Heart left ventricle (tissue), 16 donors: ENCODE measurements around the gene PEX11G. TPM values are rescaled to one million over a fixed set of nuclear protein-coding genes. Genes with fewer than 3 reads are reported as not detected.
"Not testable (repeated sequence)": the region's sequence is repeated elsewhere in the genome, so short reads cannot be mapped to it uniquely, and the experiment has no call there.

Experiments used
- ATAC-seq, 4 donors: fragments of 200-7000 bp; cut with Tn5 transposase; one replicate each; pipeline ENCODE4 v1.9.1; 2020 to 2022; ENCODE audit warnings: moderate library complexity in 4 of 4, mild to moderate bottlenecking in 3 of 4, moderate number of reproducible peaks in 1 of 4
- DNase-seq, 5 donors: peaks; one replicate each; pipeline ENCODE4 v3.0.0-alpha.2; 2020
- H3K27ac ChIP-seq, 12 donors: fragments of 200-600 bp; sonication (generic) in 4 of 12; one replicate each; pipeline versions ENCODE4 v1.5.0 to v1.8.0; 2016 to 2022; ENCODE audit warnings: mild to moderate bottlenecking in 2 of 12
- H3K27me3 ChIP-seq, 9 donors: fragments of 200-600 bp; sonication (generic) in 2 of 9; one replicate each; pipeline versions ENCODE4 v1.5.1 to v1.8.0; 2016 to 2022; ENCODE audit warnings: mild to moderate bottlenecking in 3 of 9
- H3K36me3 ChIP-seq, 9 donors: fragments of 200-600 bp; sonication (generic) in 2 of 9; one replicate each; pipeline versions ENCODE4 v1.5.0 to v1.8.0; 2018 to 2022; ENCODE audit warnings: mild to moderate bottlenecking in 2 of 9
- H3K4me1 ChIP-seq, 12 donors: fragments of 200-600 bp; sonication (generic) in 4 of 12; one replicate each; pipeline versions ENCODE4 v1.5.0 to v1.8.0; 2016 to 2022; ENCODE audit warnings: mild to moderate bottlenecking in 3 of 12
- H3K4me3 ChIP-seq, 12 donors: fragments of 200-600 bp; sonication (generic) in 4 of 12; one replicate each; pipeline versions ENCODE4 v1.5.0 to v1.8.0; 2017 to 2022; ENCODE audit warnings: mild to moderate bottlenecking in 9 of 12, moderate library complexity in 4 of 12
- H3K9me3 ChIP-seq, 12 donors: fragments of 200-600 bp; sonication (generic) in 4 of 12; one replicate each; pipeline versions ENCODE4 v1.5.0 to v1.8.0; 2016 to 2022; ENCODE audit warnings: mild to moderate bottlenecking in 1 of 12
- POLR2A ChIP-seq, 2 donors: fragments of 450-650 bp; IDR thresholded peaks; one replicate each; pipeline ENCODE4 v1.6.1; 2017; ENCODE audit warnings: antibody characterized with exemption in 2 of 2, mild to moderate bottlenecking in 2 of 2, moderate library complexity in 2 of 2
- WGBS, 4 donors: extraction: QIAGEN DNeasy Blood & Tissue Kit in 2 of 4; methylation state at CpG; one replicate each; pipeline versions ENCODE4 v1.1.5 to v1.1.7; 2013 to 2018; 5-methylcytosine and 5-hydroxymethylcytosine counted together
- intact Hi-C, 10 donors: fragments of 100-400 bp; cut with DNase I; formaldehyde crosslinking; loops; one replicate each; pipeline versions ENCODE4 v1.11.1 to v1.14.2; 2022
- polyA plus RNA-seq, 2 donors: library from polyadenylated mRNA; stranded (reverse); fragments of 200-250 nt; gene quantifications; one replicate each; pipeline ENCODE4 v1.2.3, GENCODE V29; 2013
- total RNA-seq, 9 donors: library from RNA; depleted of rRNA in 2 of 9; stranded (reverse); fragments of >200 nt in 2 of 9; fragmentation: NEBNext Ultra II Directional in 3 of 9; extraction: Animal tissue kit (Norgen Biotek cat#: 25700) in 3 of 9; gene quantifications; one replicate each; pipeline versions ENCODE4 v1.1.0 to v1.2.4, GENCODE V29; 2016 to 2023
- TF ChIP-seq, protein P1 (sequence below), 12 donors: fragments of 200-600 bp; sonication (generic) in 4 of 12; IDR thresholded peaks; one replicate each; pipeline versions ENCODE4 v1.5.0 to v1.8.0; 2018 to 2022; ENCODE audit warnings: antibody characterized with exemption in 12 of 12, mild to moderate bottlenecking in 5 of 12
- donor health status: ischemic (EF 13 %, LVEDD 7.1; RV severe dilation, severe dysfunction).
- donor health status: healthy with polysubstance abuse.
- donor health status: DM: no; HTN: yes; CAD: no.
- donor health status: DM: no; HTN: no; CAD: no.
- donor health status: ischemic (EF 25% LVEDD 6.9; RV normal size, moderate dysfunction).
- donor health status: ischemic (EF 25% LVEDD 5.7; RV mildly dilated, moderate dysfunction).
- donor health status: healthy.
- donor health status: DM: yes; HTN: yes; CAD: no.
- donor health status: ischemic (EF 35%, LVEDD 5.7; RV mildly dilated, moderate dysfunction).
- donor health status: nonischemic (EF 11% LVEDD 7.7; RV severe dilation, severe dysfunction).
- donor health status: DM: yes; HTN: yes; CAD: no.
- donor health status: PGD.
- donor health status: ischemic (EF 29% LVEDD 5.4; RV normal size, mild dysfunction).
- donor health status: nonischemic (EF 23%, LVEDD 6.1; RV moderate dilation, normal function).

The PEX11G gene
- total and polyA plus RNA-seq, 11 donors, result 0.55 to 3.4 (median 1.5) TPM

DNA sequence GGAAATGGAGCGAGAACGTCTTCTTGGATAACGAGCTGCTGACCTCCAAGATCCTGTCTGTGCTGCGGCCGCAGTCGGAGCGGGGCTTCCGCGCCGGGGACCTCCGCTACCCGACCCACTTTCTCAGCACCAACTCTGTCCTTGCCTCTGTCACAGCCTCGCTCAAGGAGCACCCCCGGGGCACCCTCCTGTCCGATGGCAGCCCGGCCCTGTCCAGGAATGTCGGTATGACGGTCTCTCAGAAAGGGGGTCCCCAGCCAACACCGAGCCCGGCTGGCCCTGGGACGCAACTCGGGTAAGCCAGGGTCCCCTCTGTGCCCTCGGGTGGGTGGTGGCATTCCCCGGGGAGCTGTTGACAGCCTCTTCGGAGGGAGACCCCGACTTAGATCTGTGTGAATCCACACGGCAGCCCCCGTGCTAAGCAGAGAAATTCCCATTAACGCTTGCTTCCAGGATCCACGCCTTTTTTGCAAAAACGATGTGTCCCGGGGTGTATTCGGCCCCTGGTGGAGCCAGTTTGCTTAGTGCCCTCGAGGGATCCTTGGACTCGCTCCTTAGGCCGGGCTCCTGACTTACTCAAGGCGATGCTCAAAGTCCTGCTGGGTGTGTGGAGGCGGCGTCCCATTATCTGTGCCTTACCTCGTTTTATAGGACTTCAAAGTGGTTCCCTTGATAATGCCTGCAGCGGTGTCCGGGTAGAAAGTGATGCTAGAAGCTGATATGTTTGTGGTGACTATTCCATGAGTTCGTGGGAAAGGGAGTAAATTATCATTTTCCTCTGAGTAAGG is 48.5 kb downstream of the PEX11G start:
- no peaks in the 10 kb centered on the region for H3K9me3 ChIP-seq
- H3K36me3 ChIP-seq, result peaks cover 0 to 55% (median 48%) of the 10 kb centered on the region in 9 donors
- H3K27ac ChIP-seq, result no peak overlapping the region
- ATAC-seq, result no peak
- 89 to 91% (median 90%) methylated on average over 38 to 43 of the region's 43 CpGs for WGBS, 4 donors
- no peak overlapping the region for H3K4me3 ChIP-seq
- TF ChIP-seq POLR2A (IDR thresholded peaks at IDR 0.05), result no peak
- TF ChIP-seq, protein P1, sequence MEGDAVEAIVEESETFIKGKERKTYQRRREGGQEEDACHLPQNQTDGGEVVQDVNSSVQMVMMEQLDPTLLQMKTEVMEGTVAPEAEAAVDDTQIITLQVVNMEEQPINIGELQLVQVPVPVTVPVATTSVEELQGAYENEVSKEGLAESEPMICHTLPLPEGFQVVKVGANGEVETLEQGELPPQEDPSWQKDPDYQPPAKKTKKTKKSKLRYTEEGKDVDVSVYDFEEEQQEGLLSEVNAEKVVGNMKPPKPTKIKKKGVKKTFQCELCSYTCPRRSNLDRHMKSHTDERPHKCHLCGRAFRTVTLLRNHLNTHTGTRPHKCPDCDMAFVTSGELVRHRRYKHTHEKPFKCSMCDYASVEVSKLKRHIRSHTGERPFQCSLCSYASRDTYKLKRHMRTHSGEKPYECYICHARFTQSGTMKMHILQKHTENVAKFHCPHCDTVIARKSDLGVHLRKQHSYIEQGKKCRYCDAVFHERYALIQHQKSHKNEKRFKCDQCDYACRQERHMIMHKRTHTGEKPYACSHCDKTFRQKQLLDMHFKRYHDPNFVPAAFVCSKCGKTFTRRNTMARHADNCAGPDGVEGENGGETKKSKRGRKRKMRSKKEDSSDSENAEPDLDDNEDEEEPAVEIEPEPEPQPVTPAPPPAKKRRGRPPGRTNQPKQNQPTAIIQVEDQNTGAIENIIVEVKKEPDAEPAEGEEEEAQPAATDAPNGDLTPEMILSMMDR (IDR thresholded peaks at IDR 0.05), result no peak
- H3K27me3 ChIP-seq, result no peaks in the 10 kb centered on the region
- H3K4me1 ChIP-seq, result peaks cover 0 to 5% (median 0%) of the 10 kb centered on the region in 12 donors
- no peak for DNase-seq
- intact Hi-C loops, result no loop called here

DNA sequence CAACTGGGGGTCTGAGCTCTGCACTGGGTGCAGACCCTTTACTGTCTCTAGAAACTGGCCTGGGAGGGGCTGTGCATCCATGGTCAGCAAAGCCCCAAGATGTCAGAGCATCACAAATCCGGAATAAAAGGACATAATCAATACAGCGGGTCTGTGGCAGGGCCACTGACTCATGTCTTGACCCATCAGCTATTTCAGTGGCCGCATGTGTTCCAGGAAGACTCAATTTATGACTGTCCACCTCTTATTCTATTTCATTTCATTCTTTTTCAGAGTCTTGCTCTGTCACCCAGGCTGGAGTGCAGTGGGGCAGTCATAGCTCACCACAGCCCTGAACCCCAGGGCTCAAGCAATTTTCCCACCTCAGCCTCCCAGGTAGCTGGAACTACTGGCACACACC is 53.2 kb downstream of the PEX11G start:
- Histone ChIP-seq H3K27ac (no peak overlapping the region), H3K27me3 (no peaks in the 10 kb centered on the region), H3K9me3 (no peaks in the 10 kb centered on the region), H3K4me3 (no peak overlapping the region), H3K4me1 (no peaks in the 10 kb centered on the region), H3K36me3 (peaks cover 0 to 20% (median 6%) of the 10 kb centered on the region in 9 donors)
- TF ChIP-seq, protein P1 (IDR thresholded peaks at IDR 0.05), result no peak
- no peak for TF ChIP-seq POLR2A (IDR thresholded peaks at IDR 0.05)
- WGBS, 4 donors, result 94 to 97% (median 95%) methylated on average over 3 of the region's 3 CpGs
- no peak for DNase-seq
- intact Hi-C loops, result no loop called here
- ATAC-seq, result no peak

DNA sequence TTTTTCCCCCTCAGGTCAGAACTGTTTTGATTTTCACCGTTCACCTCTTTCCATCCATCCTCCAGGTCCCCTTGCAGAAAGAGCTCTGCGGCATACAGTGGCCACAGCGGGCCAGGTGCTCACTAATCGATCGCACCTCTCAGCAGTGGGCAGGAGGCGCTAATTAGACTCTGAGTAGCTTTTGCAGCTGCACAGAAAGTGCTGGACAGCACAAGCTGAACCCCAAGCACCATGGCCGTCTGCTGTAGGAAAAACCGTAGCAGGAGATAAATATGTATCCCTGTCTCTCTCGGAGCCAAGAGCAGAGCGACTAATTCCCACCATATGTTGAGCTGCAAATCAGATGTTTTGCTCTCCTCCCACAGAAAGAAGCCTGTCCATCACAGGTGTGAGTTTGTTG is 54.4 kb downstream of the PEX11G start:
- intact Hi-C loops, result no loop called here
- H3K9me3 ChIP-seq, result no peaks in the 10 kb centered on the region

DNA sequence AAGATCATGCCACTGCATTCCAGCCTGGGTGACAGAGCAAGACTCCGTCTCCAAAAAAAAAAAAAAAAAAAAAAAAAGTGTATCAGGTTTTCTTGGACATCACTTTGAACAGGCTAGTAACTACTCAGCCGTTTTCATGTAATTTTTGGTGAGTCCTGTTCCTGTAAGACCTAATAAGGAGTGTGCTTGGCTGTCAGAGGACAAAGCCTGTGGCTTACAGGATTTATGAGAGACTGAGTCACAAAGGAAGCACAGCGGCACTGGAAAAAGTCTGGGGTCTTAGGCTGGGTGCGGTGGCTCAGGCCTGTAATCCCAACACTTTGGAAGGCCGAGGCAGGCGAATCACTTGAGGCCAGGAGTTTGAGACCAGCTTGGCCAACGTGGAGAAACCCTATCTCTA is 55.4 kb downstream of the PEX11G start:
- H3K4me3 ChIP-seq, intact Hi-C loops, DNase-seq, H3K27me3 ChIP-seq, H3K9me3 ChIP-seq, H3K4me1 ChIP-seq, ATAC-seq, H3K27ac ChIP-seq: not testable (repeated sequence)
- peaks cover 0 to 17% (median 0%) of the 10 kb centered on the region in 9 donors for H3K36me3 ChIP-seq
- WGBS, 4 donors, result 86 to 90% (median 88%) methylated on average over 7 of the region's 7 CpGs

More for the DNA sequence above, 54.4 kb downstream of the PEX11G start:
- no peak overlapping the region for H3K4me3 ChIP-seq
- peaks cover 0 to 17% (median 0%) of the 10 kb centered on the region in 9 donors for H3K36me3 ChIP-seq
- H3K27ac ChIP-seq, result no peak overlapping the region
- ATAC-seq, result no peak
- no peak for TF ChIP-seq POLR2A (IDR thresholded peaks at IDR 0.05)
- TF ChIP-seq, protein P1 (IDR thresholded peaks at IDR 0.05), result no peak
- 93 to 94% (median 93%) methylated on average over 10 of the region's 10 CpGs for WGBS, 4 donors
- no peaks in the 10 kb centered on the region for H3K4me1 ChIP-seq
- DNase-seq, result no peak
- no peaks in the 10 kb centered on the region for H3K27me3 ChIP-seq
